ENCODE measurements around the gene GUCA2A.

- TF ChIP-seq TAF1 (IDR thresholded peaks at IDR 0.05; ENCODE audit: low read depth) (no peak), RAD21 (IDR thresholded peaks at IDR 0.05; ENCODE audit: low read depth) (no peak), USF1 (IDR thresholded peaks at IDR 0.05) (no peak), ZBTB7A (IDR thresholded peaks at IDR 0.05; ENCODE audit: low read depth) (no peak), EP300 (IDR thresholded peaks at IDR 0.05; ENCODE audit: borderline replicate concordance) (no peak), REST (IDR thresholded peaks at IDR 0.05; ENCODE audit: low read depth) (no peak), TCF12 (IDR thresholded peaks at IDR 0.05; ENCODE audit: low read depth) (no peak), CREB1 (IDR thresholded peaks at IDR 0.05; ENCODE audit: low read depth) (no peak), TEAD4 (IDR thresholded peaks at IDR 0.05) (no peak), MAX (IDR thresholded peaks at IDR 0.05) (no peak), YY1 (IDR thresholded peaks at IDR 0.05; ENCODE audit: low read depth) (no peak), NFIC (IDR thresholded peaks at IDR 0.05) (no peak), FOXM1 (IDR thresholded peaks at IDR 0.05; ENCODE audit: borderline replicate concordance, low read depth) (no peak)
Measured at GRCh38 chr1:42183957-42184268, 19.4 kb upstream of the GUCA2A start.
